Endothelial cell of umbilical vein (primary cell): ENCODE results near the gene FNDC1. TPM values are rescaled to one million over a fixed set of nuclear protein-coding genes. Genes with fewer than 3 reads are reported as not detected.

Experiments used
- BruUV-seq: library from RNA; stranded (reverse); fragments of 400-500 nt; replicated peaks from 2 replicates; lab custom pipeline; 2021; lab: Mats Ljungman, UMichigan
- CTCF ChIA-PET: fragments of 300-600, 350-600 bp; sonication (Branson Sonifier 250); formaldehyde crosslinking; loops from one replicate; lab custom pipeline; 2021; ENCODE audit warnings: antibody characterized with exemption, inconsistent platforms; lab: Charles Lee
- POLR2A ChIA-PET: fragments of 300-600, 350-600 bp; sonication (Branson Sonifier 250); formaldehyde crosslinking; loops from one replicate; lab custom pipeline; 2021; ENCODE audit warnings: antibody characterized with exemption, inconsistent platforms; lab: Charles Lee
- DNase-seq: peaks from one replicate; pipeline ENCODE4 v3.0.0-alpha.2; 2011; ENCODE audit warnings: low read depth, low spot score
- FAIRE-seq: peaks from 2 replicates; lab custom pipeline; 2011; peaks lifted over from hg19 to GRCh38; lab: Jason Lieb, UNC
- H2AFZ ChIP-seq: 2 replicates; pipeline ENCODE4 v1.6.0; 2012; ENCODE audit warnings: low read depth, low read length, control low read depth, inconsistent platforms
- H3K27ac ChIP-seq: 2 replicates; pipeline ENCODE4 v1.5.1; 2011; ENCODE audit warnings: low read depth, mild to moderate bottlenecking, control low read depth, low read length, moderate library complexity; ENCODE audit not compliant: insufficient read depth
- H3K27me3 ChIP-seq, 2 experiments: 2 replicates each; pipeline versions ENCODE4 v1.6.0 to v1.6.1; 2011; ENCODE audit warnings: low read length in 2 of 2, mixed read lengths in 1 of 2; ENCODE audit not compliant: control insufficient read depth in 2 of 2, insufficient read depth in 2 of 2
- H3K36me3 ChIP-seq, 2 experiments: 2 replicates in 1 of 2; 3 replicates in 1 of 2; pipeline ENCODE4 v1.5.1; 2011; ENCODE audit warnings: low read length in 2 of 2, mild to moderate bottlenecking in 1 of 2, moderate library complexity in 1 of 2; ENCODE audit not compliant: control insufficient read depth in 2 of 2, insufficient read depth in 2 of 2; ENCODE audit errors: extremely low read depth in 1 of 2
- H3K4me1 ChIP-seq: 3 replicates; pipeline ENCODE4 v1.5.1; 2011; ENCODE audit warnings: mild to moderate bottlenecking, low read length; ENCODE audit not compliant: control insufficient read depth, insufficient read depth; ENCODE audit errors: extremely low read depth
- H3K4me2 ChIP-seq: 2 replicates; pipeline ENCODE4 v1.6.1; 2011; ENCODE audit warnings: low read length, control low read depth, mixed read lengths; ENCODE audit not compliant: insufficient read depth
- H3K4me3 ChIP-seq, 3 experiments: fragments of 200-600 bp in 1 of 3; sonication (generic), shearing (Covaris generic) in 1 of 3; replicated peaks in 1 of 3; 2 replicates each; pipeline ENCODE4 v1.5.1; 2011 to 2016; ENCODE audit warnings: control low read depth in 3 of 3, low read length in 3 of 3, mild to moderate bottlenecking in 2 of 3, inconsistent platforms in 1 of 3, low read depth in 1 of 3, moderate library complexity in 1 of 3; ENCODE audit not compliant: insufficient read depth in 1 of 3
- H3K79me2 ChIP-seq: 2 replicates; pipeline ENCODE4 v1.6.0; 2012; ENCODE audit warnings: low read length, inconsistent platforms; ENCODE audit not compliant: control insufficient read depth, insufficient read depth
- H3K9ac ChIP-seq: replicated peaks from 2 replicates; pipeline ENCODE3; 2011; ENCODE audit warnings: low read length, control low read depth; ENCODE audit not compliant: insufficient read depth; ENCODE audit errors: extremely low read depth
- H3K9me1 ChIP-seq: replicated peaks from 3 replicates; pipeline ENCODE4 v1.6.0; 2011; ENCODE audit warnings: mild to moderate bottlenecking, low read length; ENCODE audit not compliant: control insufficient read depth, insufficient read depth; ENCODE audit errors: extremely low read depth
- H3K9me3 ChIP-seq: replicated peaks from 2 replicates; pipeline ENCODE4 v1.5.1; 2012; ENCODE audit warnings: low read length, inconsistent platforms; ENCODE audit not compliant: control insufficient read depth, insufficient read depth
- H4K20me1 ChIP-seq: replicated peaks from 2 replicates; pipeline ENCODE3; 2011; ENCODE audit warnings: mild to moderate bottlenecking, low read length; ENCODE audit not compliant: control insufficient read depth, insufficient read depth; ENCODE audit errors: extremely low read depth
- CTCF ChIP-seq, 2 donors: IDR thresholded peaks; 1 replicate in 1 of 2; 2 replicates in 1 of 2; pipeline ENCODE4 v1.5.1; 2011; ENCODE audit warnings: low read length in 2 of 2, mild to moderate bottlenecking in 2 of 2, moderate library complexity in 2 of 2, control low read depth in 1 of 2, inconsistent platforms in 1 of 2, low read depth in 1 of 2; ENCODE audit not compliant: insufficient read depth in 1 of 2; ENCODE audit errors: extremely low read depth in 1 of 2
- EZH2 ChIP-seq: IDR thresholded peaks from 2 replicates; pipeline ENCODE4 v1.6.1; 2012; ENCODE audit warnings: borderline replicate concordance, low read depth, mild to moderate bottlenecking, moderate library complexity, low read length, inconsistent platforms; ENCODE audit not compliant: severe bottlenecking
- FOS ChIP-seq: IDR thresholded peaks from 2 replicates; pipeline ENCODE4 v1.6.1; 2011; ENCODE audit warnings: mild to moderate bottlenecking, low read length, moderate library complexity, borderline replicate concordance; ENCODE audit not compliant: insufficient read depth
- GATA2 ChIP-seq: IDR thresholded peaks from 2 replicates; pipeline ENCODE4 v1.7.0; 2011; ENCODE audit warnings: low read depth, mild to moderate bottlenecking, moderate library complexity, mixed read lengths, low read length; ENCODE audit not compliant: insufficient read length, insufficient read depth
- JUN ChIP-seq: IDR thresholded peaks from 2 replicates; pipeline ENCODE4 v1.6.1; 2011; ENCODE audit warnings: borderline replicate concordance, low read depth; ENCODE audit not compliant: insufficient read length, insufficient read depth
- MYC ChIP-seq: IDR thresholded peaks from one replicate; pipeline ENCODE4 v1.6.1; 2011; ENCODE audit warnings: mild to moderate bottlenecking, low read depth, low read length
- POLR2A ChIP-seq: IDR thresholded peaks from 2 replicates; pipeline ENCODE4 v1.6.1; 2012; ENCODE audit warnings: low read depth, mild to moderate bottlenecking, control low read depth, low read length
- POLR2AphosphoS5 ChIP-seq: IDR thresholded peaks from 2 replicates; pipeline ENCODE4 v1.6.1; 2012; ENCODE audit warnings: low read depth, mild to moderate bottlenecking, control low read depth, low read length, moderate library complexity; ENCODE audit not compliant: insufficient read depth
- dilution Hi-C: fragments of 300-500 bp; cut with MboI; formaldehyde crosslinking; loops from one replicate; pipeline ENCODE4 v1.15.0; 2019; ENCODE audit warnings: low sequenced_read_pairs; ENCODE audit not compliant: extremely low pct_ligation_motif_present
- intact Hi-C: fragments of 100-400 bp; cut with micrococcal nuclease; formaldehyde crosslinking; loops from one replicate; pipeline ENCODE4 v1.10.0; 2022
- polyA plus RNA-seq, 4 experiments: library from polyadenylated mRNA; depleted of rRNA in 3 of 4; stranded (reverse) in 3 of 4; unstranded in 1 of 4; fragments of >200 nt; gene quantifications; 2 replicates each; pipeline versions ENCODE4 v1.2.1 to v1.2.3, GENCODE V29; 2011 to 2012; ENCODE audit warnings: missing spikeins in 1 of 4
- total RNA-seq: library from RNA; stranded (reverse); gene quantifications from 2 replicates; pipeline ENCODE4 v1.2.3, GENCODE V29; 2021
- TF ChIP-seq, protein P1 (sequence below): IDR thresholded peaks from 2 replicates; pipeline ENCODE4 v1.6.1; 2011; ENCODE audit not compliant: insufficient read depth, insufficient read length

FNDC1 gene
- total and polyA plus RNA-seq, 2 donors (not counting 3 experiments of a cell fraction or from before 2014, with no cell fraction given) = 0.04 TPM; not detected in 1

DNA sequence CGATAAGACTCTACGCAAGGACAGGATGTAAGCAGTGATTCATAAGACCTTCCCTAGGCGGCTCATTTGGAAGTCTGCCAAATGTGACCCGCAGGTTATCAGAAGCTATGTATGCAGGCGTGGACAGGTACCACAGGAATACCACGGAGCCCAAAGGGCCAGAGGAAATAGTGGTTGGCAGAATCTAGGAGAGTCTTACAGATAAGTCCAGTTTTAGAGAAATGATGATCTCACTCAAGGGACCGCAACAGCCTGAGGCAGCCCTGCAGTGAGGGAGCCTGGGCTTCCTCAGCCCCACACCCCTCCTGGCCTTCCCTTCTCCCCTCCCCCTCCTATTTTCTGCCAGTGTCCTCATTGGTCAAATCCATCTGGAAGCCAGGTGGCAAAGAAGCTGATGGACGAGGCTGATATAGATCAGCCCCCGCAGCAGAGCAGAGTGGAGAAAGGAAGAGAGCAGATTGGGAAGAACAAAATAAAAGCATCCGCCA, 110.6 kb downstream of the FNDC1 start:
- H2AFZ ChIP-seq = no peak overlapping the region
- no peaks in the 10 kb centered on the region for H4K20me1 ChIP-seq
- H3K9me3 ChIP-seq = peaks cover 1% of the 10 kb centered on the region
- no peaks in the 10 kb centered on the region for H3K27me3 ChIP-seq
- H3K9ac ChIP-seq = no peak overlapping the region
- no peak overlapping the region for H3K4me3 ChIP-seq
- no peak for FAIRE-seq
- ChIA-PET CTCF (no interaction called here), POLR2A (no interaction called here)
- H3K4me2 ChIP-seq = no peak overlapping the region
- DNase-seq = no peak
- no TSS peak for BruUV-seq
- no peaks in the 10 kb centered on the region for H3K4me1 ChIP-seq
- dilution Hi-C loops = no loop called here
- no peaks in the 10 kb centered on the region for H3K9me1 ChIP-seq
- intact Hi-C loops = no loop called here
- no peaks in the 10 kb centered on the region for H3K36me3 ChIP-seq
- TF ChIP-seq EZH2 (no peak), CTCF (IDR thresholded peaks at IDR 0.05; ENCODE audit: extremely low read depth in 1 of 2, insufficient read depth in 1 of 2, low read depth in 1 of 2, low read length in 2 of 2) (no peak), MYC (no peak), FOS (no peak), POLR2A (no peak), POLR2AphosphoS5 (no peak), JUN (no peak), GATA2 (no peak)
- TF ChIP-seq, protein P1, sequence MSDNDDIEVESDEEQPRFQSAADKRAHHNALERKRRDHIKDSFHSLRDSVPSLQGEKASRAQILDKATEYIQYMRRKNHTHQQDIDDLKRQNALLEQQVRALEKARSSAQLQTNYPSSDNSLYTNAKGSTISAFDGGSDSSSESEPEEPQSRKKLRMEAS = no peak
- no peak overlapping the region for H3K27ac ChIP-seq
- no peaks in the 10 kb centered on the region for H3K79me2 ChIP-seq
